ENCODE measurements around the gene B3GALT6. TPM values are rescaled to one million over a fixed set of nuclear protein-coding genes. Genes with fewer than 3 reads are reported as not detected.

Gene B3GALT6
- total RNA-seq, 4 donors from 2014 or later, result 8.5 to 32.8 (median 20.6) TPM

GRCh38 chr1:1196431-1197187, 35.4 kb upstream of the B3GALT6 start:
- TF ChIP-seq CTCF (IDR thresholded peaks at IDR 0.05 in 4 of 5, conservative IDR thresholded peaks at IDR 0.05 in 1 of 5), result no peak
- H3K27ac ChIP-seq, result no peak overlapping the region
- H3K27me3 ChIP-seq, result peaks cover 4 to 13% (median 7%) of the 10 kb centered on the region in 3 donors
- intact Hi-C loops (cut with DNase I; ENCODE audit: low total_unique reads), result no loop called here
- H3K36me3 ChIP-seq, result no peaks in the 10 kb centered on the region
- no peak for ATAC-seq
- no peak overlapping the region for H3K4me3 ChIP-seq
- in situ Hi-C loops (cut with MboI; ENCODE audit: low sequenced_read_pairs in 4 of 4), result no loop called here
- DNase-seq, result no peak
- no peaks in the 10 kb centered on the region for H3K4me1 ChIP-seq
- peaks cover 0 to 7% (median 0%) of the 10 kb centered on the region in 3 donors for H3K9me3 ChIP-seq

GRCh38 chr1:1197188-1197500, 34.9 kb upstream of the B3GALT6 start:
- Histone ChIP-seq H3K36me3 (no peaks in the 10 kb centered on the region), H3K9me3 (peaks cover 0 to 7% (median 0%) of the 10 kb centered on the region in 3 donors), H3K4me3 (no peak overlapping the region), H3K4me1 (no peaks in the 10 kb centered on the region), H3K27me3 (peaks cover 4 to 13% (median 7%) of the 10 kb centered on the region in 3 donors), H3K27ac (no peak overlapping the region)
- intact Hi-C loops (cut with DNase I; ENCODE audit: low total_unique reads), result no loop called here
- no peak for DNase-seq
- in situ Hi-C loops (cut with MboI; ENCODE audit: low sequenced_read_pairs in 4 of 4), result no loop called here
- ATAC-seq, result no peak
- TF ChIP-seq CTCF (IDR thresholded peaks at IDR 0.05 in 4 of 5, conservative IDR thresholded peaks at IDR 0.05 in 1 of 5) (no peak), POLR2A (IDR thresholded peaks at IDR 0.05) (no peak)

GRCh38 chr1:1197551-1198422, 34.2 kb upstream of the B3GALT6 start:
- in situ Hi-C loops (cut with MboI; ENCODE audit: low sequenced_read_pairs in 4 of 4), result no loop called here
- Histone ChIP-seq H3K36me3 (no peaks in the 10 kb centered on the region), H3K4me1 (no peaks in the 10 kb centered on the region), H3K9me3 (peaks cover 0 to 7% (median 0%) of the 10 kb centered on the region in 3 donors), H3K27ac (no peak overlapping the region), H3K27me3 (peaks cover 5 to 13% (median 9%) of the 10 kb centered on the region in 3 donors), H3K4me3 (no peak overlapping the region)
- TF ChIP-seq POLR2A (IDR thresholded peaks at IDR 0.05) (no peak), CTCF (IDR thresholded peaks at IDR 0.05 in 4 of 5, conservative IDR thresholded peaks at IDR 0.05 in 1 of 5) (no peak)
- DNase-seq, result no peak
- intact Hi-C loops (cut with DNase I; ENCODE audit: low total_unique reads), result no loop called here
- no peak for ATAC-seq

GRCh38 chr1:1198423-1199140, 33.5 kb upstream of the B3GALT6 start:
- Histone ChIP-seq H3K27ac (no peak overlapping the region), H3K9me3 (peaks cover 0 to 7% (median 0%) of the 10 kb centered on the region in 3 donors), H3K36me3 (no peaks in the 10 kb centered on the region), H3K4me3 (no peak overlapping the region), H3K27me3 (peaks cover 11 to 13% (median 13%) of the 10 kb centered on the region in 3 donors), H3K4me1 (no peaks in the 10 kb centered on the region)
- no peak for ATAC-seq
- in situ Hi-C loops (cut with MboI; ENCODE audit: low sequenced_read_pairs in 4 of 4), result no loop called here
- no peak for DNase-seq
- TF ChIP-seq CTCF (IDR thresholded peaks at IDR 0.05 in 4 of 5, conservative IDR thresholded peaks at IDR 0.05 in 1 of 5) (no peak), POLR2A (IDR thresholded peaks at IDR 0.05) (no peak)
- intact Hi-C loops (cut with DNase I; ENCODE audit: low total_unique reads), result no loop called here
